COLO668 (cell line): ENCODE measurements around the gene CD58.
A peak's percentile ranks its signal among the peaks of the same experiment; 100 is the strongest.

ENCODE experiments used
- DNase-seq: peaks from one replicate; lab custom pipeline; 2025; ENCODE audit not compliant: unreplicated experiment; lab: John Stamatoyannopoulos, UW

CD58 gene

GRCh38 chr1:116544588-116545358 is 26.1 kb downstream of the CD58 start:
- no peak for DNase-seq

- DNase-seq = no peak
Measured at GRCh38 chr1:116540088-116540487, 30.7 kb downstream of the CD58 start.

GRCh38 chr1:116538544-116538943 is 32.3 kb downstream of the CD58 start:
- peak; percentile 38 for DNase-seq

- no peak for DNase-seq
Measured at GRCh38 chr1:116537898-116538297, 32.9 kb downstream of the CD58 start.

GRCh38 chr1:116537040-116537831 is 33.6 kb downstream of the CD58 start:
- no peak for DNase-seq

- DNase-seq = no peak
Measured at GRCh38 chr1:116534014-116534739, 36.6 kb downstream of the CD58 start.

- no peak for DNase-seq
Measured at GRCh38 chr1:116533429-116533820, 37.4 kb downstream of the CD58 start.

GRCh38 chr1:116532671-116533428 is 38.0 kb downstream of the CD58 start:
- DNase-seq = no peak

- DNase-seq = no peak
Measured at GRCh38 chr1:116531917-116532316, 38.9 kb downstream of the CD58 start.

- no peak for DNase-seq
Measured at GRCh38 chr1:116529681-116530080, 41.1 kb downstream of the CD58 start.

GRCh38 chr1:116529199-116529631 is 41.6 kb downstream of the CD58 start:
- DNase-seq = no peak

GRCh38 chr1:116528329-116529083 is 42.3 kb downstream of the CD58 start:
- no peak for DNase-seq

- no peak for DNase-seq
Measured at GRCh38 chr1:116525440-116525839, 45.4 kb downstream of the CD58 start.

GRCh38 chr1:116521186-116521585 is 49.6 kb downstream of the CD58 start:
- DNase-seq = no peak

- no peak for DNase-seq
Measured at GRCh38 chr1:116518400-116518799, 52.4 kb downstream of the CD58 start.

GRCh38 chr1:116516631-116517030 is 54.2 kb downstream of the CD58 start:
- no peak for DNase-seq

- no peak for DNase-seq
Measured at GRCh38 chr1:116515702-116516101, 55.1 kb downstream of the CD58 start.

GRCh38 chr1:116514708-116515525 is 55.9 kb downstream of the CD58 start:
- DNase-seq = no peak

GRCh38 chr1:116513956-116514355 is 56.9 kb downstream of the CD58 start:
- DNase-seq = no peak
